Measurements from ENCODE around the gene VAMP1.

- no peak for TF ChIP-seq CTCF (IDR thresholded peaks at IDR 0.05)
- TF ChIP-seq REST (IDR thresholded peaks at IDR 0.05; ENCODE audit: insufficient read depth in 1 of 2, low read depth in 2 of 2, low read length in 1 of 2), result no peak
- TF ChIP-seq POLR2AphosphoS5 (IDR thresholded peaks at IDR 0.05; ENCODE audit: low read depth, low read length), result no peak
- TF ChIP-seq TCF7L2 (IDR thresholded peaks at IDR 0.05; ENCODE audit: low read depth, low read length), result no peak
These were observed 1.4 kb downstream of the VAMP1 start for GRCh38 chr12:6469092-6469491.

Data from Panc1 (cell line).